Effector CD8-positive, alpha-beta T cell (primary cell): Measurements from ENCODE around the gene MYLK.
"Not testable (repeated sequence)": the region's sequence is repeated elsewhere in the genome, so short reads cannot be mapped to it uniquely, and the experiment has no call there.

Experiments used
- DNase-seq: peaks from one replicate; lab custom pipeline; 2025; lab: John Stamatoyannopoulos, UW
- total RNA-seq, 4 experiments: gene quantifications; one replicate each; lab custom pipeline; 2026; lab: John Stamatoyannopoulos, UW

The MYLK gene, protein sequence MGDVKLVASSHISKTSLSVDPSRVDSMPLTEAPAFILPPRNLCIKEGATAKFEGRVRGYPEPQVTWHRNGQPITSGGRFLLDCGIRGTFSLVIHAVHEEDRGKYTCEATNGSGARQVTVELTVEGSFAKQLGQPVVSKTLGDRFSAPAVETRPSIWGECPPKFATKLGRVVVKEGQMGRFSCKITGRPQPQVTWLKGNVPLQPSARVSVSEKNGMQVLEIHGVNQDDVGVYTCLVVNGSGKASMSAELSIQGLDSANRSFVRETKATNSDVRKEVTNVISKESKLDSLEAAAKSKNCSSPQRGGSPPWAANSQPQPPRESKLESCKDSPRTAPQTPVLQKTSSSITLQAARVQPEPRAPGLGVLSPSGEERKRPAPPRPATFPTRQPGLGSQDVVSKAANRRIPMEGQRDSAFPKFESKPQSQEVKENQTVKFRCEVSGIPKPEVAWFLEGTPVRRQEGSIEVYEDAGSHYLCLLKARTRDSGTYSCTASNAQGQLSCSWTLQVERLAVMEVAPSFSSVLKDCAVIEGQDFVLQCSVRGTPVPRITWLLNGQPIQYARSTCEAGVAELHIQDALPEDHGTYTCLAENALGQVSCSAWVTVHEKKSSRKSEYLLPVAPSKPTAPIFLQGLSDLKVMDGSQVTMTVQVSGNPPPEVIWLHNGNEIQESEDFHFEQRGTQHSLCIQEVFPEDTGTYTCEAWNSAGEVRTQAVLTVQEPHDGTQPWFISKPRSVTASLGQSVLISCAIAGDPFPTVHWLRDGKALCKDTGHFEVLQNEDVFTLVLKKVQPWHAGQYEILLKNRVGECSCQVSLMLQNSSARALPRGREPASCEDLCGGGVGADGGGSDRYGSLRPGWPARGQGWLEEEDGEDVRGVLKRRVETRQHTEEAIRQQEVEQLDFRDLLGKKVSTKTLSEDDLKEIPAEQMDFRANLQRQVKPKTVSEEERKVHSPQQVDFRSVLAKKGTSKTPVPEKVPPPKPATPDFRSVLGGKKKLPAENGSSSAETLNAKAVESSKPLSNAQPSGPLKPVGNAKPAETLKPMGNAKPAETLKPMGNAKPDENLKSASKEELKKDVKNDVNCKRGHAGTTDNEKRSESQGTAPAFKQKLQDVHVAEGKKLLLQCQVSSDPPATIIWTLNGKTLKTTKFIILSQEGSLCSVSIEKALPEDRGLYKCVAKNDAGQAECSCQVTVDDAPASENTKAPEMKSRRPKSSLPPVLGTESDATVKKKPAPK (N-terminal part only)
- total RNA-seq: 0 to 0.54 (median 0.11) reads per million in 4 experiments

GRCh38 chr3:123884203-123884831 lies at the start of gene MYLK:
Gene MYLK, minus strand, starts transcription at chr3:123884332. Its CDS starts 90,491 bp downstream, at chr3:123793841.
- no peak for DNase-seq

- DNase-seq: no peak
Measured at GRCh38 chr3:123930445-123930844, 46.3 kb upstream of the MYLK start.

GRCh38 chr3:123929325-123929724 lies 45.2 kb upstream of the MYLK start:
- DNase-seq: no peak

DNA sequence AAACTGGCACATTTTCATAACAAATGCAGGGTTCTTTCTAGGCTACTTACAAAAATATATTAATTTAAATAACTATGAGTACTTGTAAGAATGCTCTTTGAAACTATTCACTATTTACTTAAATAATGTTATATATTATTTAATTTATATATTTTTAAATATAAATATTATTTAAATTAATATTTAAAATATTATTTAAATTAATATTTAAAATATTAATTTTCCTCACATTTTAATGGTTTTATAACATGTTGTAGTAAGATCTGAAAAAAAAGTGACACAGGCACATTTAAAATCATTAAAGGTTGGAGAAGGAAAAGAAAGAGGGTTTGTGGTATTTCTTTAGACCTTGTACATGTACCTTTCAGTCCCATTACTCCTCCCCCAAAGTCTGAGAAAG lies 42.3 kb upstream of the MYLK start:
- DNase-seq: no peak

- no peak for DNase-seq
Measured at GRCh38 chr3:123920868-123921267, 36.7 kb upstream of the MYLK start.

GRCh38 chr3:123920383-123920782 lies 36.3 kb upstream of the MYLK start:
- no peak for DNase-seq

DNA sequence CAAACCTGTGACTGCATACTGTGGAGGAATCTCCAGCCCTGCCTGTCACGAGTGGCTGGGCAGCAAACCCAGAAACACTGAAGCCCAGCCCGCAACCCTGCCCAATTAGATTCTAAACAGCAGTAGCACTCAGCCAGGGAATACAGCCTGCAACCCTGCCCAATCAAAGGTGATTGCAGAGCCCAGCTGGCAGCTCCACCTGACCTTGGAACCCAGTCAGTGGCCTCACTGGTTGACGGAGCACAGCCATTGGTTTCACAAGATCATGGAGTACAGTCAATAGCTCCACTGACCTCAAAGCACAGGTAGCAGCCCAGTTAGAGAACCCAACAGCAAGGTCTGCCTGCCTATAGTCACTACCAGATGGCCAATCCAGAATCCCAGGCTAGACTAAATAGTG lies 35.2 kb upstream of the MYLK start:
- no peak for DNase-seq

DNA sequence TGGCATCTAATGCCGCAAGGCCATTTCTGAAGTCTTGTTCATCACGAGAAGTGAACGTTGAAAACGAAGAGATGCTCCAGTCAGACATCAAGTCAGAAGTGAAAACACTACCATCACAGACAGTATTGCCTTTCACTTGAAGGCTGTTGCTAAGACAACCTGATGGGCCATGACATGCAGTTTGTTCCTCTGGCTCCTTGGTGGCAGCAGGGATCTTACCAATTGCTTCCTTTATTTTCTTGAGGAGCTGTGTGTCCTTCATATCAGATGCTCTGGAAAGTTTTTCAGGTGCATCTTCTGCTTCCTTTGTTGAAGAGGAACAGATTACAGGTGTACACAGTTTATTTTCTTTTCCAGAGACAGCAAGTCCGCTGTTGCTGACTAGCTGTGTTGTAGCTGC lies 30.7 kb upstream of the MYLK start:
- DNase-seq: no peak

DNA sequence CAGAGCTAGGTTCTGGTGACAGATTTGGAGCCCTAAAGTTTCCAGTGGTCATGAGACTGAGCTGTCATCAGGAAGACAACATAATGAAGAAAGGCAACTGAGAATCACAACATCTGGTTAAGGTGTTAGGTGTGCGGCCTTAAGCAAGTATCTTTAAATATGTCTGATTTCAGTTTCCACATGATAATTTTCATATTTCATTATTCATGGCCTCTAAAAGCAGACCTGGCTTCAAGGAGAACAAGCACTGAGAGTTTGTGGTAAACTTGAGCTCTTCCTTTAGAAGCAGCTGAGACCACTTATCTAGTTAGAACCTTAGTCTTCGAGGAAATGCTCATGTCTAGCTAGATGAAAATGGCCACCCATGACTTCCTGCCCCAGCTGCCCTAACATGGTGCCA lies 25.7 kb upstream of the MYLK start:
- DNase-seq: no peak

GRCh38 chr3:123907720-123908119 lies 23.6 kb upstream of the MYLK start:
- DNase-seq: no peak

GRCh38 chr3:123899300-123899865 lies 15.3 kb upstream of the MYLK start:
- DNase-seq: no peak

GRCh38 chr3:123893012-123893411 lies 8.9 kb upstream of the MYLK start:
- no peak for DNase-seq

DNA sequence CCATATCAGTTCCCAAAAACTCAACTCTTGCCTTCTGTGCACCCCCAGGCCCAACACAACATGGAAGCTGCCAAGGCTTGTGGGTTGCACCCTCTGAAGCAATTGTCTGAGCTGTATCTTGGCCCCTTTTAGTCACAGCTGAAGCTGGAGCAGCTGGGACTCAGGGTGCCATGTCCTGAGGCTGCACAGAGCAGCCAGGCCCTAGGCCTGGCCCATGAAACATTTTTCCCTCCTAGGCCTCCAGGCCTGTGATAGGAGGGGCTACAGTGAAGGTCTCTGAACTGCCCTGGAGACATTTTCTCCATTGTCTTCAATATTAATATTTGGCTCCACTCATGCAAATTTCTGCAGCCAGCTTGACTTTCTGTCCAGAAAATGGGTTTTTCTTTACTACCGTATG lies 8.1 kb upstream of the MYLK start:
- DNase-seq: no peak

DNA sequence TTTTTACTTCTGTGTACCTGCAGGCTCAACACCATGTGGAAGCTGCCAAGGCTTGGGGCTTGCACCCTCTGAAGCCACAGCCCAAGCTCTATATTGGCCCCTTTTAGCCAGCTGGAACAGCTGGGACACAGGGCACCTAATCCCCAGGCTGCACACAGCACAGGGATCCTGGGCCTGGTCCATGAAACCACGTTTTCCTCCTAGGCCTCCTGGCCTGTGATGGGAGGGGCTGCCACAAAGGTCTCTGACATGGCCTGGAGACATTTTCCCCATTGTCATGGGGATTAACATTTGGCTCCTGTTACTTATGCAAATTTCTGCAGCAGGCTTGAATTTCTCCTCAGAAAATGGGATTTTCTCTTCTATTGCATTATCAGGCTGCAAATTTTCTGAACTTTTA lies 6.9 kb upstream of the MYLK start:
- DNase-seq: not testable (repeated sequence)

- not testable (repeated sequence) for DNase-seq
Measured at GRCh38 chr3:123890162-123890561, 6.0 kb upstream of the MYLK start.

GRCh38 chr3:123884993-123885392 lies 861 bp upstream of the MYLK start:
- no peak for DNase-seq

GRCh38 chr3:123883701-123884202 lies 380 bp downstream of the MYLK start:
- DNase-seq: no peak

- no peak for DNase-seq
Measured at GRCh38 chr3:123883111-123883510, 1.0 kb downstream of the MYLK start.

GRCh38 chr3:123881771-123882170 lies 2.4 kb downstream of the MYLK start:
- no peak for DNase-seq

- no peak for DNase-seq
Measured at GRCh38 chr3:123880998-123881561, 3.1 kb downstream of the MYLK start.

- no peak for DNase-seq
Measured at GRCh38 chr3:123878807-123879206, 5.3 kb downstream of the MYLK start.
